HG02973 (cell line): ENCODE data around the gene PRUNE2.

Experiments used
- ATAC-seq: cut with Tn5 transposase; IDR thresholded peaks from one replicate; pipeline ENCODE4 v1.9.1; 2021; ENCODE audit warnings: moderate library complexity; ENCODE audit not compliant: unreplicated experiment

Gene PRUNE2

GRCh38 chr9:76630916-76631315 is 275.0 kb downstream of the PRUNE2 start:
- ATAC-seq: no peak

- ATAC-seq: no peak
Measured at GRCh38 chr9:76629205-76629990, 276.5 kb downstream of the PRUNE2 start.

GRCh38 chr9:76628155-76628554 is 277.8 kb downstream of the PRUNE2 start:
- ATAC-seq: no peak

GRCh38 chr9:76626980-76627379 is 278.9 kb downstream of the PRUNE2 start:
- ATAC-seq: no peak

- ATAC-seq: no peak
Measured at GRCh38 chr9:76626141-76626540, 279.8 kb downstream of the PRUNE2 start.

- ATAC-seq: peak; percentile 93
Measured at GRCh38 chr9:76624391-76625048, 281.4 kb downstream of the PRUNE2 start.

GRCh38 chr9:76620996-76621395 is 284.9 kb downstream of the PRUNE2 start:
- ATAC-seq: no peak

GRCh38 chr9:76620581-76620980 is 285.3 kb downstream of the PRUNE2 start:
- ATAC-seq: no peak

- no peak for ATAC-seq
Measured at GRCh38 chr9:76619640-76620039, 286.3 kb downstream of the PRUNE2 start.

- no peak for ATAC-seq
Measured at GRCh38 chr9:76619197-76619596, 286.7 kb downstream of the PRUNE2 start.

GRCh38 chr9:76618762-76619161 is 287.2 kb downstream of the PRUNE2 start:
- ATAC-seq: no peak

GRCh38 chr9:76617497-76618175 is 288.3 kb downstream of the PRUNE2 start:
- ATAC-seq: no peak

- ATAC-seq: no peak
Measured at GRCh38 chr9:76616780-76617179, 289.1 kb downstream of the PRUNE2 start.

- ATAC-seq: no peak
Measured at GRCh38 chr9:76615177-76615603, 290.7 kb downstream of the PRUNE2 start.

GRCh38 chr9:76613974-76614373 is 291.9 kb downstream of the PRUNE2 start:
- ATAC-seq: no peak

- ATAC-seq: no peak
Measured at GRCh38 chr9:76613150-76613781, 292.6 kb downstream of the PRUNE2 start.

- no peak for ATAC-seq
Measured at GRCh38 chr9:76610011-76610352, 295.9 kb downstream of the PRUNE2 start.

GRCh38 chr9:76609285-76610010 is 296.5 kb downstream of the PRUNE2 start:
- ATAC-seq: no peak

GRCh38 chr9:76608575-76609273 is 297.2 kb downstream of the PRUNE2 start:
- ATAC-seq: no peak

- no peak for ATAC-seq
Measured at GRCh38 chr9:76607730-76608436, 298.0 kb downstream of the PRUNE2 start.
